Neural progenitor cell (in vitro differentiated cells): ENCODE measurements around the gene TMEM244. TPM values are rescaled to one million over a fixed set of nuclear protein-coding genes. Genes with fewer than 3 reads are reported as not detected.

Experiments
- DNase-seq: peaks from one replicate; pipeline ENCODE4 v3.0.0-alpha.2; 2016; ENCODE audit warnings: low spot score
- H2AFZ ChIP-seq: fragments of 200-600 bp; sonication (generic); replicated peaks from 2 replicates; pipeline ENCODE4 v1.6.1; 2016; ENCODE audit warnings: antibody characterized with exemption
- H3F3A ChIP-seq: fragments of 200-600 bp; sonication (generic); 2 replicates; pipeline ENCODE4 v1.6.1; 2016; ENCODE audit warnings: antibody characterized with exemption, low read depth
- H3K27ac ChIP-seq: fragments of 200-600 bp; sonication (generic); 2 replicates; pipeline ENCODE4 v1.5.1; 2016; ENCODE audit warnings: mild to moderate bottlenecking
- H3K27me3 ChIP-seq: fragments of 200-600 bp; sonication (generic); 2 replicates; pipeline ENCODE4 v1.6.1; 2016; ENCODE audit warnings: mild to moderate bottlenecking, moderate library complexity
- H3K36me3 ChIP-seq: fragments of 200-600 bp; sonication (generic); 2 replicates; pipeline ENCODE4 v1.5.1; 2016
- H3K4me1 ChIP-seq: fragments of 200-600 bp; sonication (generic); 2 replicates; pipeline ENCODE4 v1.6.1; 2016; ENCODE audit warnings: mixed run types
- H3K4me2 ChIP-seq: fragments of 200-600 bp; sonication (generic); 2 replicates; pipeline ENCODE4 v1.6.1; 2016
- H3K4me3 ChIP-seq: fragments of 200-600 bp; sonication (generic); 2 replicates; pipeline ENCODE4 v1.5.1; 2016
- H3K79me2 ChIP-seq: fragments of 200-600 bp; sonication (generic); 2 replicates; pipeline ENCODE4 v1.6.1; 2016; ENCODE audit warnings: low read depth
- H3K9ac ChIP-seq: fragments of 200-600 bp; sonication (generic); 2 replicates; pipeline ENCODE4 v1.6.1; 2016
- H3K9me3 ChIP-seq: fragments of 200-600 bp; sonication (generic); 2 replicates; pipeline ENCODE4 v1.5.1; 2016; ENCODE audit warnings: low read depth
- H4K20me1 ChIP-seq: fragments of 200-600 bp; sonication (generic); 2 replicates; pipeline ENCODE4 v1.6.1; 2016; ENCODE audit warnings: low read depth
- H3K27ac Mint-ChIP-seq: 3 replicates; pipeline ENCODE4 v1.8.0; 2021; ENCODE audit warnings: mixed read lengths
- H3K27me3 Mint-ChIP-seq: 2 replicates; pipeline ENCODE4 v1.8.0; 2022; ENCODE audit warnings: low read depth, mild to moderate bottlenecking, inconsistent platforms, moderate library complexity, mixed read lengths; ENCODE audit not compliant: insufficient read depth
- H3K36me3 Mint-ChIP-seq: 3 replicates; pipeline ENCODE4 v1.8.0; 2021; ENCODE audit warnings: mixed read lengths
- H3K4me1 Mint-ChIP-seq: 3 replicates; pipeline ENCODE4 v1.8.0; 2021; ENCODE audit warnings: mixed read lengths
- H3K4me3 Mint-ChIP-seq: 3 replicates; pipeline ENCODE4 v1.8.0; 2021; ENCODE audit warnings: mild to moderate bottlenecking, moderate library complexity, mixed read lengths
- H3K9me3 Mint-ChIP-seq: 3 replicates; pipeline ENCODE4 v1.8.0; 2020; ENCODE audit warnings: mixed read lengths
- EZH2 ChIP-seq: fragments of 200-600 bp; sonication (generic); IDR thresholded peaks from 2 replicates; pipeline ENCODE4 v1.6.1; 2017; ENCODE audit warnings: antibody characterized with exemption, mild to moderate bottlenecking, moderate library complexity
- EZH2phosphoT487 ChIP-seq: fragments of 200-600 bp; sonication (generic); IDR thresholded peaks from 2 replicates; pipeline ENCODE4 v1.6.1; 2017; ENCODE audit warnings: antibody characterized with exemption
- total RNA-seq: library from RNA; depleted of rRNA; stranded (reverse); fragments of >200 nt; gene quantifications from 2 replicates; pipeline ENCODE4 v1.2.3, GENCODE V29; 2015; ENCODE audit warnings: low replicate concordance
- TF ChIP-seq, protein P1 (sequence below): fragments of 200-600 bp; sonication (generic); IDR thresholded peaks from 2 replicates; pipeline ENCODE4 v1.5.1; 2017; ENCODE audit warnings: antibody characterized with exemption, mild to moderate bottlenecking

Gene TMEM244
- total RNA-seq, 1 donor from 2014 or later = not detected

DNA sequence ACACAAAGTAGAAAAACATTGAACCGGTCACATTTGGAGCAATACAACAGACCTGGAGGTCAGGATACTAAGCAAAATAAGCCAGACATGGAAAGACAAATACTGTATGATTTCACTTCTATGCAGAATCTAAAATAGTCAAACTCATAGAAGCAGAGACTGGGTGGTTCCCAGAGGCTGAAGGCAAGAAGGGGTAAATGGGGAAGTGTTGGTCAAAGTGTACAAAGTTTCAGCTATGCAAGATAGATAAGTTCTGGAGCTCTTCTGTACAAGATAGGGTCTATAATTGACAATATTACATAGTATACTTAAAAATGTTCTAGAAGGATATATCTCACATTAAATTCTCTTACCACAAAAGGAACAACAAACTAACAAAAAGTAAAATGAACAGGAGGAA lies 70.3 kb downstream of the TMEM244 start:
- Histone ChIP-seq H3K27ac (no peak overlapping the region), H2AFZ (no peak overlapping the region), H3K9ac (no peak overlapping the region), H3F3A (no peaks in the 10 kb centered on the region), H3K4me2 (no peak overlapping the region), H4K20me1 (no peaks in the 10 kb centered on the region), H3K27me3 (no peaks in the 10 kb centered on the region), H3K9me3 (no peaks in the 10 kb centered on the region), H3K4me3 (no peak overlapping the region), H3K4me1 (no peaks in the 10 kb centered on the region), H3K36me3 (no peaks in the 10 kb centered on the region), H3K79me2 (no peaks in the 10 kb centered on the region)
- no peak for TF ChIP-seq EZH2
- no peak for TF ChIP-seq EZH2phosphoT487
- TF ChIP-seq, protein P1, sequence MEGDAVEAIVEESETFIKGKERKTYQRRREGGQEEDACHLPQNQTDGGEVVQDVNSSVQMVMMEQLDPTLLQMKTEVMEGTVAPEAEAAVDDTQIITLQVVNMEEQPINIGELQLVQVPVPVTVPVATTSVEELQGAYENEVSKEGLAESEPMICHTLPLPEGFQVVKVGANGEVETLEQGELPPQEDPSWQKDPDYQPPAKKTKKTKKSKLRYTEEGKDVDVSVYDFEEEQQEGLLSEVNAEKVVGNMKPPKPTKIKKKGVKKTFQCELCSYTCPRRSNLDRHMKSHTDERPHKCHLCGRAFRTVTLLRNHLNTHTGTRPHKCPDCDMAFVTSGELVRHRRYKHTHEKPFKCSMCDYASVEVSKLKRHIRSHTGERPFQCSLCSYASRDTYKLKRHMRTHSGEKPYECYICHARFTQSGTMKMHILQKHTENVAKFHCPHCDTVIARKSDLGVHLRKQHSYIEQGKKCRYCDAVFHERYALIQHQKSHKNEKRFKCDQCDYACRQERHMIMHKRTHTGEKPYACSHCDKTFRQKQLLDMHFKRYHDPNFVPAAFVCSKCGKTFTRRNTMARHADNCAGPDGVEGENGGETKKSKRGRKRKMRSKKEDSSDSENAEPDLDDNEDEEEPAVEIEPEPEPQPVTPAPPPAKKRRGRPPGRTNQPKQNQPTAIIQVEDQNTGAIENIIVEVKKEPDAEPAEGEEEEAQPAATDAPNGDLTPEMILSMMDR = no peak
- Mint-ChIP-seq H3K4me3 (no peak overlapping the region), H3K36me3 (no peaks in the 10 kb centered on the region), H3K27me3 (no peaks in the 10 kb centered on the region), H3K4me1 (no peaks in the 10 kb centered on the region), H3K9me3 (peaks cover 4% of the 10 kb centered on the region), H3K27ac (no peak overlapping the region)
- no peak for DNase-seq

DNA sequence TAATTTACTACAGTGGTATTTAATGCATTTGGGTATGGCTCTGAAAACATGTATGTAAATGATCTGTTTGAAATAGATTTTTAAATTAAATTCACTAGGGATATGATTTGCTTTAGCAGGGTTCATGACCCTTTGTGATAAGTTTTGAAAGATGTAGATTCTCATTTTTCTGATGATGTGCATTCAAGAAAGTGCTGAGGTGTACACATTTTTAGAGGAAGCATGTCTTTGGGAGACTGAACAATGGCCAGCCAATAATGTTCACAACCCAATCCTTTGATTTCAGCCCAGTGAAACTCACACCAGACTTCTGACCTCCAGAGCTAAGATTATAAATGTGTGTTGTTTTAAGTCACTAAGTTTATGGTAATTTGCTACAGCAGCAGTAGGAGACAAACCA lies 71.1 kb downstream of the TMEM244 start:
- Histone ChIP-seq H3K4me3 (no peak overlapping the region), H2AFZ (no peak overlapping the region), H3F3A (no peaks in the 10 kb centered on the region), H3K36me3 (no peaks in the 10 kb centered on the region), H3K4me1 (no peaks in the 10 kb centered on the region), H4K20me1 (no peaks in the 10 kb centered on the region), H3K27me3 (no peaks in the 10 kb centered on the region), H3K9me3 (no peaks in the 10 kb centered on the region), H3K79me2 (no peaks in the 10 kb centered on the region), H3K9ac (no peak overlapping the region), H3K27ac (no peak overlapping the region), H3K4me2 (no peak overlapping the region)
- Mint-ChIP-seq H3K36me3 (no peaks in the 10 kb centered on the region), H3K27ac (no peak overlapping the region), H3K4me3 (no peak overlapping the region), H3K27me3 (no peaks in the 10 kb centered on the region), H3K4me1 (no peaks in the 10 kb centered on the region), H3K9me3 (peaks cover 4% of the 10 kb centered on the region)
- no peak for DNase-seq
- TF ChIP-seq EZH2phosphoT487 = no peak
- TF ChIP-seq EZH2 = no peak
- TF ChIP-seq, protein P1 = no peak

DNA sequence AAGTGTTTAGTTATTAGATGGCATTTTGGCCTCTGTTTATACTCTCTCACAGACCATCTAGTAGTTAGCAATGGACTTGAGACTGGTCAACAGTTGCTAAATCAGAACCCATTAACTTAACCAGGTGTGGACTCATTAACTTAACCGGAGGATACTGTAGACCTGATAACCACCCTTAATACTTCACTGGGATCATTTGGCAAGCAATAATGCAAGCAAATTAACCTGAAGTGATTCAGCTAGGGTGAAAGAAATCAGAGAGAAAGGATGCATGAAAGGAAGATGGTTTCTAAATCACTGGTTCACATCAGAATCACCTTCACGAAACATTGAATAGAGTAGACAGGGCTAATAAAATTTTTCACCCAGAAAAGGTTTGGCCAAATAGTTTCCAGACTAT lies 73.3 kb downstream of the TMEM244 start:
- Mint-ChIP-seq H3K9me3 (peaks cover 3% of the 10 kb centered on the region), H3K27ac (no peak overlapping the region), H3K4me3 (no peak overlapping the region), H3K27me3 (no peaks in the 10 kb centered on the region), H3K36me3 (no peaks in the 10 kb centered on the region), H3K4me1 (no peaks in the 10 kb centered on the region)
- Histone ChIP-seq H3K4me3 (no peak overlapping the region), H4K20me1 (no peaks in the 10 kb centered on the region), H3K79me2 (no peaks in the 10 kb centered on the region), H3K36me3 (no peaks in the 10 kb centered on the region), H3K4me2 (no peak overlapping the region), H3K9me3 (no peaks in the 10 kb centered on the region), H3K4me1 (no peaks in the 10 kb centered on the region), H3F3A (no peaks in the 10 kb centered on the region), H3K9ac (no peak overlapping the region), H3K27me3 (no peaks in the 10 kb centered on the region), H2AFZ (no peak overlapping the region), H3K27ac (no peak overlapping the region)
- DNase-seq = no peak
- TF ChIP-seq, protein P1 = no peak
- TF ChIP-seq EZH2phosphoT487 = no peak
- TF ChIP-seq EZH2 = no peak
